GM12878 (cell line): ENCODE results near the gene EME2. TPM values are rescaled to one million over a fixed set of nuclear protein-coding genes. Genes with fewer than 3 reads are reported as not detected.

Source experiments
- ATF7 ChIP-seq: fragments of 450-650 bp; IDR thresholded peaks from 2 replicates; pipeline ENCODE4 v1.6.1; 2016; ENCODE audit warnings: low read depth, mild to moderate bottlenecking
- CBX3 ChIP-seq: fragments of 200-600 bp; sonication (generic); IDR thresholded peaks from 2 replicates; pipeline ENCODE4 v1.6.1; 2016; ENCODE audit warnings: low read depth, borderline replicate concordance
- EED ChIP-seq: sonication (generic); IDR thresholded peaks from 2 replicates; pipeline ENCODE4 v1.6.1; 2016; ENCODE audit warnings: antibody characterized with exemption, low read depth
- KDM1A ChIP-seq: fragments of 200-600 bp; sonication (generic); IDR thresholded peaks from 2 replicates; pipeline ENCODE4 v1.6.1; 2016; ENCODE audit warnings: borderline replicate concordance
- SMAD1 ChIP-seq: fragments of 450-650 bp; IDR thresholded peaks from 2 replicates; pipeline ENCODE4 v1.6.1; 2018; ENCODE audit warnings: mild to moderate bottlenecking, low read depth; ENCODE audit not compliant: partially characterized antibody
- SMC3 ChIP-seq: IDR thresholded peaks from 2 replicates; pipeline ENCODE4 v1.6.1; 2011; ENCODE audit warnings: low read length, improper control_type of control experiment, borderline replicate concordance
- SRF ChIP-seq, 2 experiments: IDR thresholded peaks; 2 replicates each; pipeline ENCODE4 v1.6.1; 2011; ENCODE audit warnings: low read depth in 2 of 2, low read length in 2 of 2, mild to moderate bottlenecking in 1 of 2, moderate library complexity in 1 of 2
- SUZ12 ChIP-seq: fragments of 200-600 bp; sonication (generic); IDR thresholded peaks from one replicate; pipeline ENCODE4 v1.6.1; 2018; ENCODE audit warnings: antibody characterized with exemption, mild to moderate bottlenecking; ENCODE audit not compliant: unreplicated experiment
- TAF1 ChIP-seq: IDR thresholded peaks from 2 replicates; pipeline ENCODE4 v1.6.1; 2011; ENCODE audit warnings: mild to moderate bottlenecking, low read depth, low read length, borderline replicate concordance
- polyA plus RNA-seq, 11 experiments: library from polyadenylated mRNA; depleted of rRNA in 4 of 11; unstranded in 6 of 11; stranded (reverse) in 5 of 11; fragments of >200 nt; fragmentation: Nextera tagmentation in 4 of 11; fragmentation: Illumina TruSeq in 1 of 11; extraction: Ambion mirVana in 4 of 11; extraction: Trizol in 1 of 11; gene quantifications; 1 replicate in 1 of 11; 2 replicates in 10 of 11; pipeline versions ENCODE4 v1.2.1 to v1.2.3, GENCODE V29; 2011 to 2016; ENCODE audit warnings: inconsistent platforms in 2 of 11, missing spikeins in 2 of 11, low read depth in 1 of 11
- total RNA-seq, 4 experiments: library from RNA; depleted of rRNA in 3 of 4; stranded (reverse); fragments of >200 nt in 3 of 4; fragmentation: Illumina TruSeq in 1 of 4; extraction: Trizol in 1 of 4; gene quantifications; 2 replicates each; pipeline versions ENCODE4 v1.2.1 to v1.2.3, GENCODE V29; 2013 to 2021
- TF ChIP-seq, protein P1 (sequence below): fragments of 450-650 bp; IDR thresholded peaks from 2 replicates; pipeline ENCODE4 v1.6.1; 2016; ENCODE audit warnings: mild to moderate bottlenecking, moderate library complexity, borderline replicate concordance
- TF ChIP-seq, protein P2 (sequence below): fragments of 450-650 bp; IDR thresholded peaks from 2 replicates; pipeline ENCODE4 v1.6.1; 2017; ENCODE audit warnings: antibody characterized with exemption, mild to moderate bottlenecking, moderate library complexity
- TF ChIP-seq, protein P3 (sequence below): fragments of 450-650 bp; conservative IDR thresholded peaks from 2 replicates; pipeline ENCODE4 v1.6.1; 2017; ENCODE audit warnings: mild to moderate bottlenecking, moderate library complexity

The EME2 gene
- total and polyA plus RNA-seq, 10 of the 15 experiments (the other 5 are each of a cell fraction or from before 2014, with no cell fraction given) = 0.29 to 16.9 (median 4.1) TPM

DNA sequence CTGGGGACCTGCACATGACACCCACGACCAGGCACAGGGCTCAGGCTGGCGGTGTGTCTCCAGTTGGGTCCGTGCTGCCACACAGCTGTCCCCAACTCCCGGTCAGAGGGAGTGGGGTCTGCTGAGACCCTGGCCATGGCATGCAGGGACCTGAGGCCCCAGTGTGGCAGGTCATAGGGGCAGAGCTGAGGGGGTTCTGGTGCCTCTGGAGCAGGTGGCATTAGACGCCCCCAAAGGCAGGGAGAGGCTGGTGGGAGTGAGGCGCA lies 14.4 kb downstream of the EME2 start (continued):
- TF ChIP-seq, protein P1, sequence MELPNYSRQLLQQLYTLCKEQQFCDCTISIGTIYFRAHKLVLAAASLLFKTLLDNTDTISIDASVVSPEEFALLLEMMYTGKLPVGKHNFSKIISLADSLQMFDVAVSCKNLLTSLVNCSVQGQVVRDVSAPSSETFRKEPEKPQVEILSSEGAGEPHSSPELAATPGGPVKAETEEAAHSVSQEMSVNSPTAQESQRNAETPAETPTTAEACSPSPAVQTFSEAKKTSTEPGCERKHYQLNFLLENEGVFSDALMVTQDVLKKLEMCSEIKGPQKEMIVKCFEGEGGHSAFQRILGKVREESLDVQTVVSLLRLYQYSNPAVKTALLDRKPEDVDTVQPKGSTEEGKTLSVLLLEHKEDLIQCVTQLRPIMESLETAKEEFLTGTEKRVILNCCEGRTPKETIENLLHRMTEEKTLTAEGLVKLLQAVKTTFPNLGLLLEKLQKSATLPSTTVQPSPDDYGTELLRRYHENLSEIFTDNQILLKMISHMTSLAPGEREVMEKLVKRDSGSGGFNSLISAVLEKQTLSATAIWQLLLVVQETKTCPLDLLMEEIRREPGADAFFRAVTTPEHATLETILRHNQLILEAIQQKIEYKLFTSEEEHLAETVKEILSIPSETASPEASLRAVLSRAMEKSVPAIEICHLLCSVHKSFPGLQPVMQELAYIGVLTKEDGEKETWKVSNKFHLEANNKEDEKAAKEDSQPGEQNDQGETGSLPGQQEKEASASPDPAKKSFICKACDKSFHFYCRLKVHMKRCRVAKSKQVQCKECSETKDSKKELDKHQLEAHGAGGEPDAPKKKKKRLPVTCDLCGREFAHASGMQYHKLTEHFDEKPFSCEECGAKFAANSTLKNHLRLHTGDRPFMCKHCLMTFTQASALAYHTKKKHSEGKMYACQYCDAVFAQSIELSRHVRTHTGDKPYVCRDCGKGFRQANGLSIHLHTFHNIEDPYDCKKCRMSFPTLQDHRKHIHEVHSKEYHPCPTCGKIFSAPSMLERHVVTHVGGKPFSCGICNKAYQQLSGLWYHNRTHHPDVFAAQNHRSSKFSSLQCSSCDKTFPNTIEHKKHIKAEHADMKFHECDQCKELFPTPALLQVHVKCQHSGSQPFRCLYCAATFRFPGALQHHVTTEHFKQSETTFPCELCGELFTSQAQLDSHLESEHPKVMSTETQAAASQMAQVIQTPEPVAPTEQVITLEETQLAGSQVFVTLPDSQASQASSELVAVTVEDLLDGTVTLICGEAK = no peak
- TF ChIP-seq KDM1A (no peak), SRF (IDR thresholded peaks at IDR 0.05; ENCODE audit: low read depth in 2 of 2, low read length in 2 of 2) (no peak), SUZ12 (no peak), SMC3 (no peak), TAF1 (no peak), CBX3 (no peak), ATF7 (no peak), EED (no peak), SMAD1 (no peak)
- TF ChIP-seq, protein P2, sequence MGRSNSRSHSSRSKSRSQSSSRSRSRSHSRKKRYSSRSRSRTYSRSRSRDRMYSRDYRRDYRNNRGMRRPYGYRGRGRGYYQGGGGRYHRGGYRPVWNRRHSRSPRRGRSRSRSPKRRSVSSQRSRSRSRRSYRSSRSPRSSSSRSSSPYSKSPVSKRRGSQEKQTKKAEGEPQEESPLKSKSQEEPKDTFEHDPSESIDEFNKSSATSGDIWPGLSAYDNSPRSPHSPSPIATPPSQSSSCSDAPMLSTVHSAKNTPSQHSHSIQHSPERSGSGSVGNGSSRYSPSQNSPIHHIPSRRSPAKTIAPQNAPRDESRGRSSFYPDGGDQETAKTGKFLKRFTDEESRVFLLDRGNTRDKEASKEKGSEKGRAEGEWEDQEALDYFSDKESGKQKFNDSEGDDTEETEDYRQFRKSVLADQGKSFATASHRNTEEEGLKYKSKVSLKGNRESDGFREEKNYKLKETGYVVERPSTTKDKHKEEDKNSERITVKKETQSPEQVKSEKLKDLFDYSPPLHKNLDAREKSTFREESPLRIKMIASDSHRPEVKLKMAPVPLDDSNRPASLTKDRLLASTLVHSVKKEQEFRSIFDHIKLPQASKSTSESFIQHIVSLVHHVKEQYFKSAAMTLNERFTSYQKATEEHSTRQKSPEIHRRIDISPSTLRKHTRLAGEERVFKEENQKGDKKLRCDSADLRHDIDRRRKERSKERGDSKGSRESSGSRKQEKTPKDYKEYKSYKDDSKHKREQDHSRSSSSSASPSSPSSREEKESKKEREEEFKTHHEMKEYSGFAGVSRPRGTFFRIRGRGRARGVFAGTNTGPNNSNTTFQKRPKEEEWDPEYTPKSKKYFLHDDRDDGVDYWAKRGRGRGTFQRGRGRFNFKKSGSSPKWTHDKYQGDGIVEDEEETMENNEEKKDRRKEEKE = no peak
- TF ChIP-seq, protein P3, sequence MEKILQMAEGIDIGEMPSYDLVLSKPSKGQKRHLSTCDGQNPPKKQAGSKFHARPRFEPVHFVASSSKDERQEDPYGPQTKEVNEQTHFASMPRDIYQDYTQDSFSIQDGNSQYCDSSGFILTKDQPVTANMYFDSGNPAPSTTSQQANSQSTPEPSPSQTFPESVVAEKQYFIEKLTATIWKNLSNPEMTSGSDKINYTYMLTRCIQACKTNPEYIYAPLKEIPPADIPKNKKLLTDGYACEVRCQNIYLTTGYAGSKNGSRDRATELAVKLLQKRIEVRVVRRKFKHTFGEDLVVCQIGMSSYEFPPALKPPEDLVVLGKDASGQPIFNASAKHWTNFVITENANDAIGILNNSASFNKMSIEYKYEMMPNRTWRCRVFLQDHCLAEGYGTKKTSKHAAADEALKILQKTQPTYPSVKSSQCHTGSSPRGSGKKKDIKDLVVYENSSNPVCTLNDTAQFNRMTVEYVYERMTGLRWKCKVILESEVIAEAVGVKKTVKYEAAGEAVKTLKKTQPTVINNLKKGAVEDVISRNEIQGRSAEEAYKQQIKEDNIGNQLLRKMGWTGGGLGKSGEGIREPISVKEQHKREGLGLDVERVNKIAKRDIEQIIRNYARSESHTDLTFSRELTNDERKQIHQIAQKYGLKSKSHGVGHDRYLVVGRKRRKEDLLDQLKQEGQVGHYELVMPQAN = no peak
